Spinal cord (tissue), 10 donors: Measurements from ENCODE around the gene AHCYL1. TPM values are rescaled to one million over a fixed set of nuclear protein-coding genes. Genes with fewer than 3 reads are reported as not detected.
"Not testable (repeated sequence)": the region's sequence is repeated elsewhere in the genome, so short reads cannot be mapped to it uniquely, and the experiment has no call there.

Source experiments
- DNase-seq, 6 donors: peaks; one replicate each; pipeline versions ENCODE4 v3.0.0 to v3.0.0-alpha.2; 2013 to 2015; ENCODE audit warnings: low spot score in 6 of 6, low read depth in 4 of 6
- H3K27ac ChIP-seq: one replicate; pipeline ENCODE4 v1.5.1; 2013; ENCODE audit warnings: low read depth, low read length, control low read depth
- H3K27me3 ChIP-seq: one replicate; pipeline ENCODE4 v1.6.1; 2013; ENCODE audit warnings: low read length; ENCODE audit not compliant: control insufficient read depth, insufficient read depth
- H3K36me3 ChIP-seq: one replicate; pipeline ENCODE4 v1.6.1; 2013; ENCODE audit warnings: low read length; ENCODE audit not compliant: control insufficient read depth, insufficient read depth
- H3K4me1 ChIP-seq: one replicate; pipeline ENCODE4 v1.6.1; 2013; ENCODE audit warnings: low read length; ENCODE audit not compliant: control insufficient read depth, insufficient read depth
- H3K4me3 ChIP-seq: one replicate; pipeline ENCODE4 v1.5.1; 2013; ENCODE audit warnings: low read depth, low read length, control low read depth
- H3K9me3 ChIP-seq: one replicate; pipeline ENCODE4 v1.6.1; 2013; ENCODE audit warnings: low read length; ENCODE audit not compliant: control insufficient read depth, insufficient read depth
- WGBS: methylation state at CpG from one replicate; pipeline ENCODE4 v1.1.5; 2013; ENCODE audit warnings: missing lambda C conversion rate; ENCODE audit not compliant: insufficient coverage; 5-methylcytosine and 5-hydroxymethylcytosine counted together
- polyA plus RNA-seq, 2 donors: library from polyadenylated mRNA; unstranded; fragments of 120-200 nt; gene quantifications; one replicate each; pipeline ENCODE4 v1.2.1, GENCODE V29; 2013; ENCODE audit not compliant: insufficient read length in 2 of 2
- total RNA-seq, 2 donors: library from RNA; depleted of rRNA in 1 of 2; stranded (reverse); fragments of 120-200 nt in 1 of 2; fragments of >200 nt in 1 of 2; gene quantifications; one replicate each; pipeline versions ENCODE4 v1.2.3 to v1.2.4, GENCODE V29; 2013 to 2014
- donor health status: healthy.

The AHCYL1 gene
- total and polyA plus RNA-seq, 4 donors: 64.4 to 136 (median 98.3) TPM

- no peak for DNase-seq
- WGBS: no CpG with 5 or more reads among the region's 1 CpG
- Histone ChIP-seq H3K9me3 (no peaks in the 10 kb centered on the region), H3K4me3 (no peak overlapping the region), H3K36me3 (no peaks in the 10 kb centered on the region), H3K27me3 (no peaks in the 10 kb centered on the region), H3K4me1 (no peaks in the 10 kb centered on the region), H3K27ac (no peak overlapping the region)
Observed at GRCh38 chr1:109950038-109950437, 34.5 kb upstream of the AHCYL1 start.

DNA sequence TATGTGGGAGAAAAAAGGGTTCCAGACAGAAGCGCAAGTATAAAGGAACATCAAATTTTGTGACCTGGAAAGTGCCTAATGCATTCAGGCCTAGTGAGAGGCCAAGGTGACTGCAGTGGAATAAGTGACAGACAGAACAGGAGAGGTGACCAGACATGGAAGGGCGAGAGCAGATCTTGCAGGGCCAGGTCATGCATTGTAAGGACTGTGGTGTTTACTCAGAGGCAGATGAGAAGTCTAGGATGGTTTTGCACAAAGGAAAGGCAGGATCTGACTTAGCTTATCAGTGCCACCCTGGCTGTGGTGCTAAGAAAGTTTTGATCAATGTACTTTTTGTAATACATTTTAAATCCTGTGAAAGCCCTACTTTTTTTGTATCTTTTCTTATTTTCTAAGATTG, 34.1 kb upstream of the AHCYL1 start:
- Histone ChIP-seq H3K9me3 (no peaks in the 10 kb centered on the region), H3K4me1 (no peaks in the 10 kb centered on the region), H3K27ac (no peak overlapping the region), H3K4me3 (no peak overlapping the region), H3K36me3 (no peaks in the 10 kb centered on the region), H3K27me3 (no peaks in the 10 kb centered on the region)
- DNase-seq: no peak
- 71% methylated on average over 2 of the region's 2 CpGs for WGBS

GRCh38 chr1:109951501-109951900, 33.1 kb upstream of the AHCYL1 start:
- H3K27me3 ChIP-seq, DNase-seq, H3K27ac ChIP-seq, H3K4me1 ChIP-seq, H3K36me3 ChIP-seq, H3K4me3 ChIP-seq, H3K9me3 ChIP-seq: not testable (repeated sequence)
- WGBS: no CpG with 5 or more reads among the region's 5 CpGs

GRCh38 chr1:109954041-109954512, 30.5 kb upstream of the AHCYL1 start:
- DNase-seq: no peak
- Histone ChIP-seq H3K27ac (no peak overlapping the region), H3K36me3 (no peaks in the 10 kb centered on the region), H3K9me3 (no peaks in the 10 kb centered on the region), H3K4me1 (no peaks in the 10 kb centered on the region), H3K4me3 (no peak overlapping the region), H3K27me3 (no peaks in the 10 kb centered on the region)
- WGBS: 67% methylated on average over 1 of the region's 1 CpG

DNA sequence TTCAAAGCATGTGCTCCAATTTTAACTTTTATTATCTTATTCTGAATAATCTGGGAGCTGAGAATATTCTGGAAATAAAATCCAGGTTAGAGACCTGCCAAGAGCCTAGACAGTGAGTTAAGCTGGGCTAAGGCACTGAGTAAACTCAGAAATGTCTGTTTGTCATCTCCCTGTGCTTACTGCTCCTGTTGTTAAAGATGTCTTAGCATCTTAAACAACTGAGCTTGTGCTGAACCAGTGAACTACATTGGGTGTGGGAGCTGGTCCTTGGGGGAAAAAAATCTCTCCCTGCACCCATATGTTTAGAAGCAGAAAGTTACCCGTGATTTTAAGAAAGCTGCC, 25.0 kb upstream of the AHCYL1 start:
- no peaks in the 10 kb centered on the region for H3K4me1 ChIP-seq
- no CpG with 5 or more reads among the region's 1 CpG for WGBS
- no peak for DNase-seq
- no peaks in the 10 kb centered on the region for H3K27me3 ChIP-seq
- no peak overlapping the region for H3K4me3 ChIP-seq
- no peak overlapping the region for H3K27ac ChIP-seq
- H3K9me3 ChIP-seq: no peaks in the 10 kb centered on the region
- no peaks in the 10 kb centered on the region for H3K36me3 ChIP-seq

DNA sequence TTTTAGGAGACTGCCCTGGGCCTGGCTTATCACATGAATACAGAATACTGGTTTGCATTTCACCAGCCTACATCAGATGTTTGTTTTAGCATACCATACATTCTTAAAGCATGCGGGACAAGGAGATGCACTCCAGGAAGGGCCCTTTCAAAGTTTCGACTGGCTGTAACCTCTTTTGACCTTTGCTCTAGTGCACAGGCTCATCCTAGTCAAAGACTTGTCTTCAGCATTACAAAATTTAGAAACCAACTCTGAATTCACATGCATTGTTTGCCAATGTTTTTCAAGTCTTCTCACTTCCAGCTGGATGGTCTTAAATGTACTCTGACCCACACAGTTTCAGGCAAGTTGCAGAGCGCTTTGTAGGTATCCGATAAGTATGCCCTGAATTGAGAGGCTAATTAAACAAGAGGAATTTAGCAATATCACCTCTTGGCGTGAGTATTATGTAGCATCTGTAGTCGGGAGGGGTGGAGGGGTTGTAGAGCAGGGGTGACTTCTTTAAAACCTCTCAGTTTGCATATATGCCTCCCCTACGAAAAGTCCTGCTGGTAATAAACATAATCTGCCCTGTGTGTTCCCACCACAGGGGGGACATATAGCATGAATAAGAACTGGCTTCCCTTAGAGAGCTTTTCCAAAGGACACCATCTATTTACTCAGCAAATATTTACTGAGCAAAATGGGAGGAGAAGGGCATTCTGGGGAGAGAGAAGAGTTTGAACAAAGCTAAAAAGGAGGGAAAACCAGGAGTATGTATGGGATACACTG, 24.4 kb upstream of the AHCYL1 start:
- Histone ChIP-seq H3K36me3 (no peaks in the 10 kb centered on the region), H3K9me3 (no peaks in the 10 kb centered on the region), H3K4me3 (no peak overlapping the region), H3K27me3 (no peaks in the 10 kb centered on the region), H3K4me1 (no peaks in the 10 kb centered on the region), H3K27ac (peak overlapping the region; percentile 37)
- DNase-seq: peak in 2 of 6 donors; percentile 19 to 59
- 28% methylated on average over 2 of the region's 7 CpGs for WGBS

- no peaks in the 10 kb centered on the region for H3K27me3 ChIP-seq
- H3K4me3 ChIP-seq: no peak overlapping the region
- DNase-seq: peak in 1 of 6 donors; percentile 8
- WGBS: 17% methylated on average over 1 of the region's 1 CpG
- no peaks in the 10 kb centered on the region for H3K36me3 ChIP-seq
- H3K4me1 ChIP-seq: no peaks in the 10 kb centered on the region
- H3K9me3 ChIP-seq: no peaks in the 10 kb centered on the region
- no peak overlapping the region for H3K27ac ChIP-seq
Observed at GRCh38 chr1:109960745-109961094, 23.8 kb upstream of the AHCYL1 start.

DNA sequence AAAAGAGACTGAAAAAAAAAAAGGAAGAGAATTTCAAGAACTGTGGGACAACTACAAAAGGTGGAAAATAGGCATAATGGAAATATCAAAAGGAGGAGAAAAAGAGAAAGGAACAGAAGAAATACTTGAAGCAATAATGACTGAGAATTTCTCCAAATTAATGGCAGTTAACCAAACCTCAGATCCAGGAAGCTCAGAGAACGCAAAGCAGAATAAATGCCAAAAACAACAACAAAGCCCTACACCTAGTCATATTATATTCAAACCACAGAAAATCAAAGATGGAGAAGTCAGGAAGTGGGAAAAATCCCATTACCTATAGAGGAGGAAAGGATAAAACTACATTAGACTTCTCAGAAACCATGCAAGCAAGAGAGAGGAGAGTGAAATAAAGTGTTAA, 20.7 kb upstream of the AHCYL1 start:
- no CpG with 5 or more reads among the region's 1 CpG for WGBS
- no peaks in the 10 kb centered on the region for H3K9me3 ChIP-seq
- no peaks in the 10 kb centered on the region for H3K36me3 ChIP-seq
- no peak for DNase-seq
- H3K27ac ChIP-seq: no peak overlapping the region
- H3K4me3 ChIP-seq: no peak overlapping the region
- H3K27me3 ChIP-seq: no peaks in the 10 kb centered on the region
- H3K4me1 ChIP-seq: no peaks in the 10 kb centered on the region

GRCh38 chr1:109969146-109969829, 15.3 kb upstream of the AHCYL1 start:
- H3K27me3 ChIP-seq: no peaks in the 10 kb centered on the region
- H3K36me3 ChIP-seq: no peaks in the 10 kb centered on the region
- no peak overlapping the region for H3K27ac ChIP-seq
- 83% methylated on average over 1 of the region's 3 CpGs for WGBS
- H3K9me3 ChIP-seq: no peaks in the 10 kb centered on the region
- DNase-seq: no peak
- H3K4me3 ChIP-seq: no peak overlapping the region
- no peaks in the 10 kb centered on the region for H3K4me1 ChIP-seq

DNA sequence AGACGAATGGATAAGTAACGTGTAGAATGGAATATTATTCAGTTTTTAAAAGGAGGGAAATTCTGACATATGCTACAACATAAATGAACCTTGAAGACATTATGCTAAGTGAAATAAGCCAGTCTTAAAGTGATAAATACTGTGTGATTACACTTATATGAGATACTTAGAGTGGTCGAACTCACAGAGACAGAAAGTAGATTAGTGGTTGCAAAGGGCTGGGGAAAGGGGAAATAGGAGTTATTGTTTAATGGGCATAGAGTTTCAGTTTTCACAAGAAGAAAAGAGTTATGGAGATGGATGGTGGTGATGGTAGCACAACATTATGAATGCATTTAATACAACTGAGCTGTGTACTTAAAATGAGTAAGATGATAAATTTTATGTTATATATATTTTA, 14.7 kb upstream of the AHCYL1 start:
- 100% methylated on average over 1 of the region's 3 CpGs for WGBS
- DNase-seq: no peak
- no peaks in the 10 kb centered on the region for H3K4me1 ChIP-seq

More for the DNA sequence above, 14.7 kb upstream of the AHCYL1 start:
- H3K27me3 ChIP-seq: no peaks in the 10 kb centered on the region
- H3K27ac ChIP-seq: no peak overlapping the region
- no peak overlapping the region for H3K4me3 ChIP-seq
- H3K36me3 ChIP-seq: no peaks in the 10 kb centered on the region
- H3K9me3 ChIP-seq: no peaks in the 10 kb centered on the region
